ENCODE results near the gene IFNA1.

IFNA1 gene

DNA sequence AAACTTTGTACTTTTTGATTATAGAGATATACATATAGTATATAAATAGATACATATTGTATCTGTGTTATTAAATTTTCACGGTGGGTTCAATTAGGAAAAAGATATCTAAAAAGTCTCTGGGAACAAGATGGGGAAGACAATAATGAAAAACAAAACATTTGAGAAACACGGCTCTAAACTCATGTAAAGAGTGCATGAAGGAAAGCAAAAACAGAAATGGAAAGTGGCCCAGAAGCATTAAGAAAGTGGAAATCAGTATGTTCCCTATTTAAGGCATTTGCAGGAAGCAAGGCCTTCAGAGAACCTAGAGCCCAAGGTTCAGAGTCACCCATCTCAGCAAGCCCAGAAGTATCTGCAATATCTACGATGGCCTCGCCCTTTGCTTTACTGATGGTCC lies at the start of gene IFNA1:
TSS of gene IFNA1 (plus strand) at position 301 of the 400 bp plus-strand sequence. CDS start at position 370, 69 bp downstream.
- H3K36me3 Mint-ChIP-seq (ENCODE audit: insufficient read depth): no peaks in the 10 kb centered on the region

DNA sequence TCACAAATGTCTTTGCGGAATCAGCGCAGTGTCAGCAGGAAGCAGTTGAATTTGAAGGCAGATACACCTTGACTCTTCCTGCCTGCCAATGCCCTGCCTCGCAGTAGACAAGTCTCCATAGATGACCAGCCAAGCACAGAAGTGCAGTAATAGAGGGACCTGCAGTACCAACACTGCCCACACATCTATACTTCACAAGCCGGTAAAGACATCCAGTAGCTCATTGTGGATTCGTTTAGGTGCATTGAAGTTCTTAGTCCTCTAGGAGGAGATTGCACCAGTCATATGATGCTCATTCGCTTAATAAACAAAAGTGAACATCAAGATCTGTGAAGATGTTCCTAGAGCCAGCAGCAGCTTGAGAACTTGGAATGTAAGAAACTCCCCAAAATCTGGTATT lies 48.0 kb upstream of the IFNA1 start:
- no peak for DNase-seq (ENCODE audit: low spot score in 2 of 2)
- peaks cover 10% of the 10 kb centered on the region for H3K4me1 Mint-ChIP-seq
- no peak overlapping the region for H3K4me3 Mint-ChIP-seq

More for the DNA sequence above, at the start of gene IFNA1:
- DNase-seq (ENCODE audit: low spot score in 2 of 2): no peak
- Mint-ChIP-seq H3K4me1 (peaks cover 12% of the 10 kb centered on the region), H3K27me3 (peaks cover 22% of the 10 kb centered on the region), H3K9me3 (no peaks in the 10 kb centered on the region), H3K27ac (ENCODE audit: low read depth) (no peak within 1 kb of the TSS), H3K4me3 (no peak within 1 kb of the TSS)
- ATAC-seq (replicated peaks; ENCODE audit: extremely low read depth, poor library complexity, severe bottlenecking): no peak

DNA sequence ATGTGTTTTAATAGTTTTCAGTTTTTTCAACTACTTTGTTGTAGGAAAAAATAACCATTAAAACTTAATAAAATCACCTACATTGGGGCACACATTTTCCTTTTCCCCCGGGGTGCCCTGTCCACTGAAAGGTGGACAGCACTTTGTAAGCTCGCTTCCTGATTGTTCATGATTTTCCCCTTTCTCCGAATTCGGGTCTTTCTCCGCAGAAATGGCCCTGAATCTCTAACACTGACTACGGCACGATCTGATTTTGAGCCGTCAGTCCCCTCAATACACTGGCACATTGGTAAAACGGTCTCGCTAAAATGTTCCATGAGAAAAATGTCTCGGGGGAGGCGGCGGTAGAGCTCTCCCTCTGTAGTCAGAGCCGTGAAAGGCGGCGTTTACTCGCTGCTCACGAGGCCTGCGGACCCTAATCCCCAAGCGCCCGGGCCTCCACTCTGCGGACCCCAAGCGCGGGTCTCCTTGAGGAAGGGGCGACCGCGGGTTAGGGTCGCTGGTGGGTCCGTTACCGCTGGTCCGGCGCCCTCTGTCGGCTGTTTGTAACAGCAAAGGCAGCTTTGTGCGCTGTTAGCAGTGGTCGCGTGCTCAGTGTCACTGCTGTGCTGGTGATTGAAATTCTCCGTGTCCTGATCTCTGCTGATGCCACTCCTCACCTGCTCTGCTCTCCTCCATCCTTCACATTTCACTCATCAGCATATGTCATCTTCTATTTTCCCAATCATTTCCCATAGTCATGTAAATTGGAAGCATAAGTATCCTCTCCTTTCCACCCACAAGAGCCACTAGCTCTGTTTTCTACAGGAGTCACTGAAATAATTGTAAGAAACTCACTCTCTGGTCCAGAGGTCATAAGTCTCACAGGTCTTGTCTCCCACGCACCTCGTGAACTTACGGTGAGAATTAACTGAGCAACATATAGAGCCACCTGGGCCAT lies 44.2 kb upstream of the IFNA1 start:
- peak; percentile 20 to 25 for DNase-seq (ENCODE audit: low spot score in 2 of 2)
- Mint-ChIP-seq H3K4me1 (peaks cover 10% of the 10 kb centered on the region), H3K4me3 (peak overlapping the region; percentile 15), H3K9me3 (no peaks in the 10 kb centered on the region), H3K36me3 (ENCODE audit: insufficient read depth) (no peaks in the 10 kb centered on the region), H3K27me3 (peaks cover 87% of the 10 kb centered on the region), H3K27ac (ENCODE audit: low read depth) (no peak overlapping the region)
- ATAC-seq (replicated peaks; ENCODE audit: extremely low read depth, poor library complexity, severe bottlenecking): peak; percentile 51

More for the DNA sequence above, 48.0 kb upstream of the IFNA1 start:
- no peaks in the 10 kb centered on the region for H3K36me3 Mint-ChIP-seq (ENCODE audit: insufficient read depth)
- H3K9me3 Mint-ChIP-seq: no peaks in the 10 kb centered on the region
- H3K27me3 Mint-ChIP-seq: peaks cover 88% of the 10 kb centered on the region
- no peak overlapping the region for H3K27ac Mint-ChIP-seq (ENCODE audit: low read depth)
- ATAC-seq (replicated peaks; ENCODE audit: extremely low read depth, poor library complexity, severe bottlenecking): peak; percentile 55

DNA sequence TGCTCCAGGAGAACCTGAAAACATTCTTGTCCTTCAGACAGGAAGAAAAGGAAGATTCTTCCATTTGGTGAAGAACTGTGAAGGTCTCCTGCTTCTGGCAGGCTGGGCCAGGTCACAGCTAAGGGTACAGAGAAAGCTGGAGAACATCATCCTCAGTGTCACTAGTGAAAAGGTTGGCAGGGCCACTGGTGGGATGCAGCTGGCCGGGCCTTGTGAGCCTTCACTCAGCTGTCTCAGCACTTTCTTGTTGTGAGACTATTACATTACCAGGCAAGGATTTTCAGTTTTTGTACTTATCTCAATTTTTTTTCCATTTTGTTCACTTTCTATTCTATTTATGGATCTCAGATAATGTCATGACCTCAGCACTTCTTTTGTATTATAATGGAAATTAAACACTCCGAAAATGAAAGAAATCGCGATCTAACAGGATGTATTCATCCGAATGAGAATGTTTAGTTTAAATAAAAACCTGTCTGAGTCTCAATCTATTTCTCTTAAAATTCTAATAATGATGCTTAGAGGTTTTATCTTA lies 41.2 kb upstream of the IFNA1 start:
- peaks cover 10% of the 10 kb centered on the region for H3K4me1 Mint-ChIP-seq
- peaks cover 84% of the 10 kb centered on the region for H3K27me3 Mint-ChIP-seq
- no peak for ATAC-seq (replicated peaks; ENCODE audit: extremely low read depth, poor library complexity, severe bottlenecking)
- H3K9me3 Mint-ChIP-seq: no peaks in the 10 kb centered on the region
- peaks cover 1% of the 10 kb centered on the region for H3K36me3 Mint-ChIP-seq (ENCODE audit: insufficient read depth)
- H3K4me3 Mint-ChIP-seq: no peak overlapping the region
- no peak for DNase-seq (ENCODE audit: low spot score in 2 of 2)
- no peak overlapping the region for H3K27ac Mint-ChIP-seq (ENCODE audit: low read depth)

DNA sequence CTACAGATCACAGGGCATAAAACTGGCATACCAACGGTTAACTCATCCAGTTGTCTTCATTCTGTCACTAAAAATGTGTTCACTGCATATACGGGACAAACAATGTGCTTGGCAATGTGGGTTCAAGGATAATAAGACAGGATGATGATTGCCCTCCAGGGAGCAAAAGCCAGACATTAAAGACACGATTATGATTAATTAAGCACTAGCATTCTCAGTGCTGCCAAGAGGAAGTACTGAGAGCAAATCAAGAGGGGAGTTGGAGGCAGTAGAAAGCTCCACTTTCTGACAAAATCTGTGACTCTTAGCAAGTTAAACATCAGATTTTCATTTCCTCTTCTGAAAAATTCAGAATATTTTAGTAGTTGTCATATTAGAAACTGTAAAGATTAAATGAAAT lies 40.3 kb upstream of the IFNA1 start:
- DNase-seq (ENCODE audit: low spot score in 2 of 2): no peak
- peaks cover 10% of the 10 kb centered on the region for H3K4me1 Mint-ChIP-seq
- no peaks in the 10 kb centered on the region for H3K9me3 Mint-ChIP-seq
- H3K27ac Mint-ChIP-seq (ENCODE audit: low read depth): no peak overlapping the region
- peaks cover 1% of the 10 kb centered on the region for H3K36me3 Mint-ChIP-seq (ENCODE audit: insufficient read depth)
- H3K4me3 Mint-ChIP-seq: no peak overlapping the region
- H3K27me3 Mint-ChIP-seq: peaks cover 87% of the 10 kb centered on the region
- no peak for ATAC-seq (replicated peaks; ENCODE audit: extremely low read depth, poor library complexity, severe bottlenecking)

DNA sequence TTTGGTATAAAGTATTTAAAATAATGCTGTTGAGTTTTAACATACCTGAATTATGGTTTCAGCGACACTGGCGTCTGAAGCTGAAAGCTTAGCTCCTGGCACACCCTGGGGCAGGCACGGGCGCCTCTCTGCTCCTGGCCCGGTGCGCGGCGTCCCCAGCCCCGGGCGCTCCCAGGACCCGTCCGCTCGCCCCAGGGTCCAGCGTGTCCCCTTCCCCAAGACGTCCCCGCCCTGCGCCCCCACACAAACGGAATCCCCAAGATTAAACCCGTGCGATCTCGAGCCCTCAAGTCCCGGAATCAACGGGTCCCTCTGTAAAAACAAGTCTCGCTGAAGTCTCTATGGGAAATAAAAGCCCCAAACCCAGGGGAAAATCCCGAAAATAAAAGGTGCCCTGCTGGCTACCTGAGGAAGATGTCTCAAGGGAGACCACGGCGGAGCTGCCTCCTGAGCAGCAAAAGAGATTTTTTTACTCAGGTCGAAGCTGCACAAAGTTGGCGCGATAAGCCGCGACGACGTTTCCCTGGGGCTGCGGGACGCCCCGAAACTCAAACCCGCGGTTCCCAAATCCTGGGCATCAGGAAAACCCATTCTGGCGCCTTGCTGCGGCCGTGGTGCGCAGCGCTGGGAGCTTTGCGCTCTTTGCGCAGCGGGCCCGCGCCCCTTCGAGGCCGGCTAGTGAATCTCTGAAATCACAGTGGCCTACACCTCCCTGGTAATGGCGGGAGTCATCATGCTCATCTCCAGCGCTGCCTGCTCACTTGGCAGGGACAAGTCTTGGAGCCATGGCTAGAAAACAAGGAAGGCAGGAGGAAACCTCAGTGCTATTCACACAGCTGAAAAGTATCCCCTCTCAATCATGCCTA lies 37.6 kb upstream of the IFNA1 start:
- Mint-ChIP-seq H3K4me1 (no peaks in the 10 kb centered on the region), H3K27me3 (peaks cover 73% of the 10 kb centered on the region), H3K27ac (ENCODE audit: low read depth) (no peak overlapping the region), H3K36me3 (ENCODE audit: insufficient read depth) (peaks cover 1% of the 10 kb centered on the region), H3K9me3 (no peaks in the 10 kb centered on the region), H3K4me3 (no peak overlapping the region)
- DNase-seq (ENCODE audit: low spot score in 2 of 2) (no peak), ATAC-seq (replicated peaks; ENCODE audit: extremely low read depth, poor library complexity, severe bottlenecking) (no peak)

DNA sequence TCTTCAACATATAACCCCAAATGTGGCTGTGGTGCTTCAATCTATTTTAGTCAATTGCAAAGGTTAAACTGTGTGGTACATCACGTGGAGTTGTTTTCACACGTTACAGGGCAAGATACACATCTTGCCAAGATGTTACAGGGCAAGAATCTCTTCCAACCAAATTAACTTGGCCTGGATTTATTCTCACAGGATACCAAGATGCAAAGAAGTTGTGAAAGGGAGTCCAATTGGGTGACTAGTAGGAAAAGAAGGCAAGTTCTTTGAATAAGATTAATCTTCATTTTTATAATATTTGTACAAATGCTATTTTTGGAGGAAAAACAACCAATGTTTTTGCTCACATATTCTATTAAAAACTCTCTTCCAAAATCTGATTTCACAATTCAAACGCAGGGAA lies 36.1 kb upstream of the IFNA1 start:
- DNase-seq (ENCODE audit: low spot score in 2 of 2) (no peak), ATAC-seq (replicated peaks; ENCODE audit: extremely low read depth, poor library complexity, severe bottlenecking) (no peak)
- Mint-ChIP-seq H3K4me3 (no peak overlapping the region), H3K27me3 (peaks cover 61% of the 10 kb centered on the region), H3K27ac (ENCODE audit: low read depth) (no peak overlapping the region), H3K9me3 (no peaks in the 10 kb centered on the region), H3K36me3 (ENCODE audit: insufficient read depth) (peaks cover 1% of the 10 kb centered on the region), H3K4me1 (no peaks in the 10 kb centered on the region)

DNA sequence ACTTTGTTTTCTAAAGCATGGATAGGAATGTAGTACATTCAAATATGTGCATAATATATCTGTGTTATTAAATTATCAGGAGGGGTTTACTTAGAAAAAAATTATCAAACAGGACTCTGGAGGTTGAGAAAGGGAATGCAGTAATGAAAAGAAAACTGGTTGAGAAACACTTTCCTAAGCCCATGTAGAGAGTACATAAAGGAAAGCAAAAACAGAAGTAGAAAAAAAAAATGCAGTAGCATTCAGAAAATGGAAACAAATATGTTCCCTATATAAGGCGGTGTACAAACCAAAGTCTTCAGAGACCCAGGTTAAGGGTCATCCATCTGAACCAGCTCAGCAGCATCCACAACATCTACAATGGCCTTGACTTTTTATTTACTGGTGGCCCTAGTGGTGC lies 31.4 kb upstream of the IFNA1 start, which contains the start of gene IFNA8:
TSS of gene IFNA8 (plus strand) at position 301 of the 400 bp plus-strand sequence. CDS start at position 361, 60 bp downstream.
- ATAC-seq (replicated peaks; ENCODE audit: extremely low read depth, poor library complexity, severe bottlenecking): no peak
- Mint-ChIP-seq H3K27ac (ENCODE audit: low read depth) (no peak within 1 kb of the TSS), H3K9me3 (no peaks in the 10 kb centered on the region), H3K4me1 (no peaks in the 10 kb centered on the region), H3K27me3 (peaks cover 55% of the 10 kb centered on the region), H3K36me3 (ENCODE audit: insufficient read depth) (no peaks in the 10 kb centered on the region), H3K4me3 (no peak within 1 kb of the TSS)
- DNase-seq (ENCODE audit: low spot score in 2 of 2): no peak

DNA sequence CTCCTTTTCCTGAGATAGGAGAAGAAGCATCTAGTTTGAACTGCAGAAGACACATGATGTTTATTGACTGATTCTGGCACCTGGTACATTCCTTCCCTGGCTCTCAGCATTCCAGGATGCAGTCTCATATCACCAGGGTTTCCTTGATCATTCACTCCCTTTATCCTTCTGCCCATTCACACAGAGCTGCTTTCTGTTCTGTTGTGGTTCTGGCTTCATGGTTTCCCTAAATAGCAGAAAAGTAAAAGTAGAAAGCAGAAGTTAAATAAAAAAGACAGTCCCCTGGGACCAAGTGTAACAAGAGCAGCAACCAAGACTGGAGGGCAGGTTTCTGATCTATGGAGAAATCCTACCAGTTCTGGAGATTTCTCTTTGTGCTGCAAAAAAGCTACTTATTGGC lies 28.1 kb upstream of the IFNA1 start:
- ATAC-seq (replicated peaks; ENCODE audit: extremely low read depth, poor library complexity, severe bottlenecking): no peak
- Mint-ChIP-seq H3K27ac (ENCODE audit: low read depth) (no peak overlapping the region), H3K9me3 (no peaks in the 10 kb centered on the region), H3K4me1 (no peaks in the 10 kb centered on the region), H3K4me3 (no peak overlapping the region), H3K27me3 (peaks cover 73% of the 10 kb centered on the region), H3K36me3 (ENCODE audit: insufficient read depth) (peaks cover 2% of the 10 kb centered on the region)
- DNase-seq (ENCODE audit: low spot score in 2 of 2): no peak

DNA sequence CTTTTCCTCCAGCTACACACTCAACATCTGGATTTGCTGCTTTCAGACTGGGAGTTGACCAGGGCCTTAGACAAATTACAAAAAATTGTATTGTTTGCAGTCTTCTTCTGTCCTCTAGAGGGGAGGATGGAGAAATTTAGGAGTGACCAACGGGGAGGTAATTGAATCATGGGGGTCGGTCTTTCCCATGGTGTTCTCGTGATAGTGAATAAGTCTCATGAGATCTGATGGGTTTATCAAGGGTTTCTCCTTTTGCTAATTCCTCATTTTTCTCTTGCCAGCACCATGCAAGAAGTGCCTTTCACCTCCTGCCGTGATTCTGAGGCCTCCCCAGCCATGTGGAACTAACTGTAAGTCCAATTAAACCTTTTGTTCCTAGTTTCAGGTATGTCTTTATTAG lies 27.1 kb upstream of the IFNA1 start:
- Mint-ChIP-seq H3K9me3 (no peaks in the 10 kb centered on the region), H3K4me1 (no peaks in the 10 kb centered on the region), H3K36me3 (ENCODE audit: insufficient read depth) (peaks cover 2% of the 10 kb centered on the region), H3K4me3 (no peak overlapping the region), H3K27me3 (peaks cover 64% of the 10 kb centered on the region), H3K27ac (ENCODE audit: low read depth) (no peak overlapping the region)
- DNase-seq (ENCODE audit: low spot score in 2 of 2) (no peak), ATAC-seq (replicated peaks; ENCODE audit: extremely low read depth, poor library complexity, severe bottlenecking) (no peak)

DNA sequence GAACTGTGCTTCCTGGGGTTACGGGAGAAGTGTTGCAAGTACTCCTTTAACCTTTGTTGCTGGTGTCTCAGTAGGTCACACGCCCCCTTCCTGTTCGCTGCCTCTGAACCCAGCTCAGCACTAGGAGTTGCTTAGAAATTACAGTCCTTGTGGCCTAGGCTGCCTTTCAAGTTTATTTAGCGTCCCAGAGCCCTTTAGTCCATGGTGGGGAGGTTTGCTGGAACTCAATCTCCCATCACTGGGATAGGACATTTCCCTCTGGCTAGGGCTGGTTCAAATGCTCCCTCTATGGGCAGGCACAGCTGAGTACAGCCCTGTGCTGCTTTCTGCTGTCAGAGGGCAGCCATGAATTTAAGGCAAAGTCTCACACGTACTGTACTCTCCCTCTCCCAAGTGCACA lies 26.6 kb upstream of the IFNA1 start:
- Mint-ChIP-seq H3K27ac (ENCODE audit: low read depth) (no peak overlapping the region), H3K4me3 (no peak overlapping the region), H3K4me1 (no peaks in the 10 kb centered on the region), H3K27me3 (peaks cover 64% of the 10 kb centered on the region), H3K9me3 (no peaks in the 10 kb centered on the region), H3K36me3 (ENCODE audit: insufficient read depth) (peaks cover 2% of the 10 kb centered on the region)
- DNase-seq (ENCODE audit: low spot score in 2 of 2) (no peak), ATAC-seq (replicated peaks; ENCODE audit: extremely low read depth, poor library complexity, severe bottlenecking) (no peak)

DNA sequence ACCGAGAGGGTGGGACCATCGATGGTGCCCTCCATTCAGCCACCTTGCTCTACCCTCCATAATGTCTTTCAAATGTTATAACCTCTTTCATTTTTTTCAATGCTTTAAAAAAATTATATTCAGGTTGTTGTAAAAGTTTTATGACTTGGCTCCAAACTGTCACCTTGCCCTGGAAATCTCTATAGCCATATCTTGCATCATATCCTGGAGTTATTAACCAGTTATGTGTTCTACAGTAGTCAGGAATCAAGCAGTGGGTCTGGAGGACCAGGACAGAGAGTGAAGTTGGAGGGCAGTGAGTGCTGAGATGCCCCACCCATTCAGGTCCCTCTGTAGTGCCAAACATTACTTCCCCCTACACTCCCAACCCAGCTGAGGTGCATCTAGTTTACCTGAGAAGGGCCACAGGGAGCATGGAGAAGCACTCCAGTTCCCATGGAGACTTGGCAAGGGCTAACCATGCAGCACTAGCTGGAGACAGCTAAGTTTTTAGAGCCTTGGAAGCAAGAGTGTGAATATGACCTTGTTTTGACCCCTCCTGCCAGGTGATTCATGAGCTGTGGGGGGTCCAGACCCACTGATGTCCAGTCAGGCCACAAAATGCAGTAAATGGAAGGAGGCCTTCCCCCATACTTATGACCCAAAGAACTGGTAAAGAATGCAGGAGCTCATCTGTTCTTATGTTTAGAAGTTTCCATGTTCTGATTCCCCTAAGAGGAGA lies 25.9 kb upstream of the IFNA1 start:
- H3K36me3 Mint-ChIP-seq (ENCODE audit: insufficient read depth): peaks cover 2% of the 10 kb centered on the region
- no peaks in the 10 kb centered on the region for H3K4me1 Mint-ChIP-seq
- no peak overlapping the region for H3K27ac Mint-ChIP-seq (ENCODE audit: low read depth)
- no peak for DNase-seq (ENCODE audit: low spot score in 2 of 2)
- no peak for ATAC-seq (replicated peaks; ENCODE audit: extremely low read depth, poor library complexity, severe bottlenecking)
- H3K9me3 Mint-ChIP-seq: no peaks in the 10 kb centered on the region
- H3K27me3 Mint-ChIP-seq: peaks cover 64% of the 10 kb centered on the region
- H3K4me3 Mint-ChIP-seq: no peak overlapping the region

Data from central memory CD8-positive, alpha-beta T cell (primary cell).